GM19455 (cell line): ENCODE results near the gene PSMD2.

Experiments used
- ATAC-seq: cut with Tn5 transposase; IDR thresholded peaks from one replicate; pipeline ENCODE4 v1.9.1; 2021; ENCODE audit not compliant: unreplicated experiment

PSMD2 gene

DNA sequence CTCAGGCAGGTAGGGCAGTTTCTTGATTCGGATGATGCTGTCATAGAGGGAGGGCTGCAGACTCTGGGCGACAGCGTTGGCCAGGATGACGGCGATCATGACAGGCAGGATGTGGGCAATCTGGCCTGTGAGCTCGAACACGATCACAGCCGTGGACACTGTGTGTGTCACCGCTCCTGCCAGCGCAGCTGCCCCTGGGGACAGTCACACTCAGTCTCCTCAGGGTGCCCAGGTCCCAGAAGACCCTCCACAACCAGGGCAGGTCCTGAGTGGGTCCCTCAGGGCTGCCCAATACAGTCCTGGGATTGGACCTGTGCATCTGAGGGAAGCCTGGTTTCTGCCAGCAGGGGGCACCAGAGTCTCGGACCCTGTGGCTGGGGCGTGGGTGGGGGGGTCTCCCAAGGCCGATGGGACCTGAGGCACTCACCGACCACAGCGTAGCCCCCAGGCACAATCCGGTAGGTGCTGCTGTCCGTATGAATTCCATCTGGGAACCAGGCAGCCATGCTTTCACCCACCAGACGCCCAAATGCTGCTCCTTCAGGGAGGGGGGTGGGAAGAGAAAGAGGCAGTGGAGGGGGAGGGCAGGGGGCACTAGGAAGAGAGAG is 55.2 kb downstream of the PSMD2 start:
- no peak for ATAC-seq

DNA sequence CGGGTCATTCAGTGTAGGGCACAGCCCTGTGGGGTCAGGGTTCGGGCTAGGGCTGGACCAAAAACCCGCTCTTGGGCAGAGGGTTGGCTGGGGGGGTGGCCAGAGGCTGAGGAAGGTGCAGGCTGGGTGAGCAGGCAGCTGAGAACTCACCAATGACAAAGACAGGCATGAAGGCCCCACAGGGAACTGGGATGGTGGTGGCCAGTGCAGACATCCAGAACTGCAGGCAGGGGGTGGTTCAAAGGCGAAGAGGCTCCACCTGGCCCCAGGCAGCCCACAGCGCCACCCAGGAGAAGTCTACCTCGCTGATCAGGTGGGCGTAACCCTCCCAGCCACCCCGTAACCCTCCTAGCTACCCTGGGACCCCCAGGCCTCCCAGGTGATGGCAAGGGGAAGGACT is 55.7 kb downstream of the PSMD2 start:
- no peak for ATAC-seq

DNA sequence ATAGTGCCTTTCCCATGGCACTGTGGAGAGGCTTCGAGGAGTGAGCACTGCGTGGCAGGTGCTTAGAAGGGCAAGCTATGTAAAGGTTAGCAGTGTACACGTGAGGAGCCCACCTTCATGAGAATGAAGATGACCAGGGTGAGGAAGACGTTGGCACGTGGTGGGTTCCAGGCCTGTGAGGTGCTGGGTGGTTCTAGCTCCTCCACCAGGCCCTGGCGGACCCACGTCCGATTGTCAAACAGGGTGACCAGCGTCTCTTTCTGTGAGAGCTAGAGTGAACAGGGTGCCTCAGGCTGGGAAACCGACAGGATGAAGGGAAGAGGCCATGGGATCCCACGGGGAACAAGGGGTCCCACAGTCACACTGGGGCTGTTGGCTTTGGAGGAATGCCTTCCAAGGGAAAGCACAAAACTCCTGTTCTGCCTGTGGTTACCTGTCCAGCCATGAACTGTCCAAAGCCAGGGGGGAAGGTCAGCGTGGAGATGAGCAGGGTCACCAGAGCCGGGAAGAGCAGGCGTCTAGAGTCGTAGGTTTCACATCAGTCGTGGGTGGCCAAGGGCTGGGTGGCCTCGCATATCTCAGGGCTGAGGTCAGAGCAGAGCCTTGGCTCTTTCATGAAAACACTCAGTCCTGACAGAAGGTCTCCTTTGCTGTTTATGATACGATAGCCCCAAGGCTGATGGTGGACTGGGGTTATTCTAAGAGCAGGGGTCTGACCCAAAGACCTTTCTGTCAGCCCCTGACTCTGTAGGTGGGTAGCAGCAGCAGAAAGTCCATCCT is 56.4 kb downstream of the PSMD2 start:
- no peak for ATAC-seq

DNA sequence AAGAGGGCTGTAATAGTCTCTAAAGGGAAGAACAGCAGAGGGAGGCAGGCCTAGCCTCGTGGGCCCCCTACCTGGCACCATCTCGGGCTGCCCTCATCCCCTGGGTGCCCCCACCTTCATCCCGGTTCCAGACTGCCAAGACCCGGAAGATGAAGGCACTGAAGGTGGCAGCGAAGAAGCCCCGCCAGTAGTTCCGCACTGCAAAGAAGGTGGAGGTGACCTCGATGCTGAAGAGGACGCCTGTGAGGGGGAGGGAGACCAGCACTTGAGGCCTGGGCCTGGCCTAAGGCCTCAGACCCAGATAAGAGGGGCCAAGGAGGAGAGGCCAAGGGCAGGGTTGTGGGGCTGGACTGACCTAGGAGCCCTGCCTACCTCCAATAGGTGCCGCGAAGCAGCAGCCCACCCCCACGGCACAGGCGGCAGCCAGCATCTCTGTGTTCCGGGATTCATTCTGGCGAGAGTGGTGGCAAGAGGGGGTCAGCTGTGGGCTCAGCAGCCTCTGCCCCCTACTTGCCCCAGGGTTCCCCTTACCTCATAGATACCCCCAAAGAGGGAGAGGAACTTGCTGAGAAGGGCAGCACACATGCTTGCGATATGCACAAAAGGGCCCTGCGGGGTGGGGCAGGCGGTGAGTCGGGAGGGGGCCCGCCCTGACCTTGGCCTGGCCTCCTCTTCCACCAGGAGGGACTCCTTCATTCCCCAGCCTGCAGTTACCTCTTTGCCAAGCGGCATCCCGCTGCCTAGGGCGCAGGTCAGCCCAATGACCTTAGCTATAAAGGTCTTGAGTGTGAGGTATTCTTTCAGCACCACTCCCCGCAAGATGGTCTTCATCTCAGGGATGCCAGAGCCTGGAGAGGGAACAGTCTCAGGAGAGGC is 58.4 kb downstream of the PSMD2 start:
- no peak for ATAC-seq

DNA sequence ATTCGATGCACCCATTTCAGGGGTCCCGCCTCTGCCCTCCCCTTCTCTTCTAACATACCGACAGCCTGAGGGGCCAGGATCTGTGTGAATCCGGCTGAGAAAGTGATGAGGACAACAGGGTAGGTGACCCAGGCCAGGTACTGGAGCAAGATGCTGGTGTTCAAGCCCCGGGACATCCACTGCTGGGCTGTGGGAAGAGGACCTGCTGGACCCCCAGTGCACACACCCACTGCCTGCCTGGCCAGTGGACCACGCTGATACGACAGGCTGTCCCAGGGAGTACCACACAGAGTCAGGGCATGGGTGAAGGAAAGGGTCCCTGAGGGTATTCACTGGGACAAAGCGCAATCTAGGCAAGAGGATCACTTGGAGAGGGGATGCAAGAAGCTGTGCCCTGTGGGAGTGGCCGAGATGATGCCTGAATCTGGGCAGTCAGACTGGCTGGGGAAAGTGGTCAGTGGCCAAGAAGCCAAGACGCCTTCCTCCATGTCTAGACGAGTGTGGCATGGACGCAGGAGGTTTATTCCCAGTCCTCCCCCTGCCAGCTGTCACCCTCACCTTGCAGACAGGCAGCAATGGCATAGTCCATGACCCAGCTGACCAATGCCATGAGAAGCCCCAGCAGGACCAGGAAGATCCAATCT is 59.2 kb downstream of the PSMD2 start:
- no peak for ATAC-seq
